Caco-2 (cell line): ENCODE measurements around the gene KRTAP5-2. TPM values are rescaled to one million over a fixed set of nuclear protein-coding genes. Genes with fewer than 3 reads are reported as not detected.

ENCODE experiments used
- BruUV-seq: library from RNA; stranded (reverse); fragments of 400-500 nt; replicated peaks from 2 replicates; lab custom pipeline; 2021; lab: Mats Ljungman, UMichigan
- CTCF ChIA-PET: fragments of 300-600 bp; sonication (Branson Sonifier 250); formaldehyde crosslinking; loops from one replicate; lab custom pipeline; 2022; ENCODE audit warnings: antibody characterized with exemption; lab: Charles Lee
- POLR2A ChIA-PET: fragments of 300-600 bp; sonication (Branson Sonifier 250); formaldehyde crosslinking; loops from one replicate; lab custom pipeline; 2022; ENCODE audit warnings: antibody characterized with exemption; lab: Charles Lee
- DNase-seq, 2 experiments: peaks; one replicate each; pipeline versions ENCODE4 v3.0.0 to v3.0.0-alpha.2; 2020 to 2022
- H3K27me3 ChIP-seq: replicated peaks from 2 replicates; pipeline ENCODE4 v1.6.0; 2011; ENCODE audit warnings: low read length; ENCODE audit not compliant: control insufficient read depth, insufficient read depth
- H3K36me3 ChIP-seq: 2 replicates; pipeline ENCODE4 v1.5.1; 2011; ENCODE audit warnings: low read length; ENCODE audit not compliant: control insufficient read depth, insufficient read depth
- H3K4me1 ChIP-seq: fragments of 250-450 bp; sonication (Bioruptor Pico); 2 replicates; pipeline ENCODE4 v1.5.1; 2020; ENCODE audit warnings: mild to moderate bottlenecking
- H3K4me3 ChIP-seq: 2 replicates; pipeline ENCODE4 v1.5.1; 2011; ENCODE audit warnings: low read depth, mild to moderate bottlenecking, control low read depth, low read length
- H3K9me3 ChIP-seq: fragments of 250-450 bp; sonication (Bioruptor Pico); 2 replicates; pipeline ENCODE4 v1.5.1; 2020; ENCODE audit warnings: mild to moderate bottlenecking, moderate library complexity
- H3K27ac Mint-ChIP-seq: one replicate; pipeline ENCODE4 v1.8.0; 2022; ENCODE audit warnings: mixed read lengths; ENCODE audit not compliant: unreplicated experiment
- H3K27me3 Mint-ChIP-seq: one replicate; pipeline ENCODE4 v1.8.0; 2022; ENCODE audit warnings: mixed read lengths; ENCODE audit not compliant: insufficient read depth, unreplicated experiment
- H3K36me3 Mint-ChIP-seq: one replicate; pipeline ENCODE4 v1.8.0; 2022; ENCODE audit warnings: mild to moderate bottlenecking, mixed read lengths; ENCODE audit not compliant: insufficient read depth, unreplicated experiment
- H3K4me1 Mint-ChIP-seq: one replicate; pipeline ENCODE4 v1.8.0; 2022; ENCODE audit warnings: low read depth, mixed read lengths; ENCODE audit not compliant: unreplicated experiment
- H3K4me3 Mint-ChIP-seq: one replicate; pipeline ENCODE4 v1.8.0; 2022; ENCODE audit warnings: mild to moderate bottlenecking, moderate library complexity, mixed read lengths; ENCODE audit not compliant: unreplicated experiment
- H3K9me3 Mint-ChIP-seq: one replicate; pipeline ENCODE4 v1.8.0; 2022; ENCODE audit warnings: mixed read lengths; ENCODE audit not compliant: unreplicated experiment
- intact Hi-C: fragments of 100-400 bp; cut with micrococcal nuclease; formaldehyde crosslinking; loops from one replicate; pipeline ENCODE4 v1.10.0; 2022; ENCODE audit not compliant: unreplicated experiment
- total RNA-seq: library from RNA; stranded (reverse); gene quantifications from 2 replicates; pipeline ENCODE4 v1.2.3, GENCODE V29; 2022
- TF ChIP-seq, protein P1 (sequence below), 2 experiments: fragments of 200-600 bp in 1 of 2; IDR thresholded peaks; 1 replicate in 1 of 2; 2 replicates in 1 of 2; pipeline versions ENCODE4 v1.5.1 to v1.8.0; 2011 to 2022; ENCODE audit warnings: antibody characterized with exemption in 1 of 2, control low read depth in 1 of 2, inconsistent platforms in 1 of 2, low read depth in 1 of 2, low read length in 1 of 2, mild to moderate bottlenecking in 1 of 2, moderate library complexity in 1 of 2; ENCODE audit not compliant: insufficient read depth in 1 of 2, severe bottlenecking in 1 of 2, unreplicated experiment in 1 of 2

The KRTAP5-2 gene
- total RNA-seq, 1 experiment from 2014 or later: not detected

DNA sequence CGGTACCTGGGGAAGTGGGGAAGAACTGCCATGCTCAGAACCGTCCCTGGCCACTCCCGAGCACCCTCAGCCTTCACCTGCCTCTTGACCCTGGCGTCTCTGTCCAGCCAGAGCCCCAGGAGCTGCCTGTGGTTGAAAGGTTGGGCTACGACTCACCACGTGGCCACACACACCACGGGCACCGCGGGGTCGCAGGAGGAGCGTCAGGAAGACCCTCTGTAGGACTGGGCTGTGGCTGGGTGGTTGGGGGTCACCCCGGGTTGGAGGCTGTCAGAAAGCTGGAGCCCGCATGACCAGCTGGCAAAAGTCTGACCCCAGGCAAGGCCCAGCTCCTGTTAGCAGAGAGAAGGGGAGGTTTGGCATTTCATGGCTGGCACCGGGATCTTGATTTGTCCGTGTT, 43.0 kb upstream of the KRTAP5-2 start:
- ChIA-PET CTCF (interaction anchor here (1.4 to 3.1 kb wide), 6 partner anchors 11 to 515 kb away, joined by 4 to 32 read pairs (median 10); no protein-coding TSS in a partner anchor), POLR2A (no interaction called here)
- BruUV-seq: no TSS peak
- no peak for DNase-seq
- no peak overlapping the region for H3K27ac Mint-ChIP-seq
- intact Hi-C loops: no loop called here
- Histone ChIP-seq H3K4me3 (no peak overlapping the region), H3K27me3 (no peaks in the 10 kb centered on the region), H3K36me3 (no peaks in the 10 kb centered on the region), H3K9me3 (no peaks in the 10 kb centered on the region), H3K4me1 (no peaks in the 10 kb centered on the region)
- no peaks in the 10 kb centered on the region for H3K9me3 Mint-ChIP-seq
- TF ChIP-seq, protein P1, sequence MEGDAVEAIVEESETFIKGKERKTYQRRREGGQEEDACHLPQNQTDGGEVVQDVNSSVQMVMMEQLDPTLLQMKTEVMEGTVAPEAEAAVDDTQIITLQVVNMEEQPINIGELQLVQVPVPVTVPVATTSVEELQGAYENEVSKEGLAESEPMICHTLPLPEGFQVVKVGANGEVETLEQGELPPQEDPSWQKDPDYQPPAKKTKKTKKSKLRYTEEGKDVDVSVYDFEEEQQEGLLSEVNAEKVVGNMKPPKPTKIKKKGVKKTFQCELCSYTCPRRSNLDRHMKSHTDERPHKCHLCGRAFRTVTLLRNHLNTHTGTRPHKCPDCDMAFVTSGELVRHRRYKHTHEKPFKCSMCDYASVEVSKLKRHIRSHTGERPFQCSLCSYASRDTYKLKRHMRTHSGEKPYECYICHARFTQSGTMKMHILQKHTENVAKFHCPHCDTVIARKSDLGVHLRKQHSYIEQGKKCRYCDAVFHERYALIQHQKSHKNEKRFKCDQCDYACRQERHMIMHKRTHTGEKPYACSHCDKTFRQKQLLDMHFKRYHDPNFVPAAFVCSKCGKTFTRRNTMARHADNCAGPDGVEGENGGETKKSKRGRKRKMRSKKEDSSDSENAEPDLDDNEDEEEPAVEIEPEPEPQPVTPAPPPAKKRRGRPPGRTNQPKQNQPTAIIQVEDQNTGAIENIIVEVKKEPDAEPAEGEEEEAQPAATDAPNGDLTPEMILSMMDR (IDR thresholded peaks at IDR 0.05; ENCODE audit: insufficient read depth in 1 of 2, low read depth in 1 of 2, low read length in 1 of 2, severe bottlenecking in 1 of 2, unreplicated experiment in 1 of 2): no peak
- no peaks in the 10 kb centered on the region for H3K36me3 Mint-ChIP-seq
- peaks cover 3% of the 10 kb centered on the region for H3K27me3 Mint-ChIP-seq
- no peak overlapping the region for H3K4me3 Mint-ChIP-seq
- H3K4me1 Mint-ChIP-seq: no peaks in the 10 kb centered on the region

DNA sequence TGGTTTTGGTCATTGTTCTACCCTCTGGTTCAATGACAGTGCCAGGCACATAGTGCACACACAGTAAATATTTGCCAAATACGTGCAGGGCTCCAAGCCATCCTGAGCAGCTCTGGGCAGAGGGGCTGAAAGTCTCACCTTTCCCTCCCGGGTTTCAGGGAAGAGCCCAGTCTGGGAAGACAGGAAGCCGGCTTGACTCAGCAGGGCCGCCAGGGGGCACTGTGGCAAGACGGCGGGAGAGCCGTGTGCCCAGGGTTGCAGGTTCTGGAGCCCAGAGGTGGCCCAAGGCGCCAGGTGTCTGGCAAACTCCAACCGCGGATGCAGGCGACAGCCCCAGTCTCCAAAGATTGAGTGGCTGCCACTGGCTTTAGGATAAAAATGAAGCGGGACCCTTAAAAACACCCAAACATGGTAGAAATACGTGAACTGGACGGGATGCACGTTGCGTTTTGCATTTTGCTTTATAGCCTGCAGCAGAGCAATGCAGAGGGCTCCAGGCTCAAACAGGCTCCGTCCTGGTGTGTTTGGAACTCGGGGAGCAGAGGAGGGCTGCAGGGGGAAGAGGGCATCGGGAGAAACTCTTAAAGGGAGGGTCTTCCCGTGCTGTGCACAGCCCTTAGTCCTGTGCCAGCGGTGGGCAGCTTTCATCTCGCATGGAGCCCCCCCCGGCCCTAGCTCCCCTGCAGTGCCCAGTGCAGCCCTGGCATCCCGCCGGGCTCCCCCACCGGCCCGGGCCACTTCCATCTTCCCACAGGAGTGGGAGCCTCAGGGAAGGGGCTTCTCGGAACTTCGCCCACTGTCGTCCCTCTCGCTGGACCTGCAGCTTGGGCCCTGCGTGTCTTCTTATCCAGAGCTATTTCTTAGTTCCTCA, 42.2 kb upstream of the KRTAP5-2 start:
- Mint-ChIP-seq H3K27ac (no peak overlapping the region), H3K4me1 (no peaks in the 10 kb centered on the region), H3K36me3 (no peaks in the 10 kb centered on the region), H3K27me3 (peaks cover 8% of the 10 kb centered on the region), H3K9me3 (no peaks in the 10 kb centered on the region), H3K4me3 (no peak overlapping the region)
- Histone ChIP-seq H3K4me1 (no peaks in the 10 kb centered on the region), H3K27me3 (no peaks in the 10 kb centered on the region), H3K36me3 (no peaks in the 10 kb centered on the region), H3K9me3 (no peaks in the 10 kb centered on the region), H3K4me3 (no peak overlapping the region)
- BruUV-seq: no TSS peak
- CTCF ChIA-PET: interaction anchor here (0.6 to 3.1 kb wide), 16 partner anchors 10 to 1098 kb away, joined by 3 to 32 read pairs (median 4); no protein-coding TSS in a partner anchor
- POLR2A ChIA-PET: interaction anchor here (0.6 kb wide), 1 partner anchor 570 kb away, joined by 4 read pairs; no protein-coding TSS in a partner anchor
- DNase-seq: peak; percentile 14 to 72
- TF ChIP-seq, protein P1 (IDR thresholded peaks at IDR 0.05; ENCODE audit: insufficient read depth in 1 of 2, low read depth in 1 of 2, low read length in 1 of 2, severe bottlenecking in 1 of 2, unreplicated experiment in 1 of 2): peak; percentile 81 to 91
- intact Hi-C loops: no loop called here

DNA sequence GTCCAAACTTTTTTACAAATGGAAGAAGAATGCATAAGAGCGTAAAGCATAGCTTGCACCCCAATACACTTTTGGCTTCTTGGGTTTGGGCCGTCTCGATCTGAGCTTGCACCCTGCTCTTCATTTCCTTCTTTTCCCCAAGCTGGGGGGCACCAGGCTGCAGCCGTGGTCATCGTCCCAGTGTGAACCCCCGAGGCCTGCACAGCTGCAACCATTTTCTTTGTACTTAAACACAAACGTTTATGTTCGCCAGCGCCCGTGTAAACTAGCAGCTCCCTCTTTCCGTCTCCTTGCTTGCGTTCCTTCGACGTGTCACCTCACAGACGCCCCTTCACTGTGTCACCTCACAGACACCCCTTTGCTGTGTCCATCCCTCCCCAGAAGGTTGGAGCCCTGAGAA, 41.6 kb upstream of the KRTAP5-2 start:
- Mint-ChIP-seq H3K27me3 (peaks cover 11% of the 10 kb centered on the region), H3K27ac (no peak overlapping the region), H3K4me1 (no peaks in the 10 kb centered on the region), H3K4me3 (no peak overlapping the region), H3K36me3 (no peaks in the 10 kb centered on the region), H3K9me3 (no peaks in the 10 kb centered on the region)
- Histone ChIP-seq H3K9me3 (no peaks in the 10 kb centered on the region), H3K4me3 (no peak overlapping the region), H3K27me3 (no peaks in the 10 kb centered on the region), H3K4me1 (no peaks in the 10 kb centered on the region), H3K36me3 (no peaks in the 10 kb centered on the region)
- intact Hi-C loops: no loop called here
- POLR2A ChIA-PET: interaction anchor here (0.6 kb wide), 1 partner anchor 570 kb away, joined by 4 read pairs; no protein-coding TSS in a partner anchor
- no TSS peak for BruUV-seq
- CTCF ChIA-PET: interaction anchor here (0.6 to 3.1 kb wide), 12 partner anchors 13 to 1097 kb away, joined by 3 to 32 read pairs (median 4); no protein-coding TSS in a partner anchor
- TF ChIP-seq, protein P1 (IDR thresholded peaks at IDR 0.05; ENCODE audit: insufficient read depth in 1 of 2, low read depth in 1 of 2, low read length in 1 of 2, severe bottlenecking in 1 of 2, unreplicated experiment in 1 of 2): no peak
- DNase-seq: no peak
